Sigmoid colon (tissue), 4 donors: ENCODE data around the gene TMEM267.

ENCODE experiments used
- POLR2A ChIP-seq, 2 donors: fragments of 450-650 bp; IDR thresholded peaks; one replicate each; pipeline ENCODE4 v1.6.1; 2016; ENCODE audit warnings: antibody characterized with exemption in 2 of 2, mild to moderate bottlenecking in 2 of 2, moderate library complexity in 2 of 2
- POLR2AphosphoS5 ChIP-seq, 4 donors: sonication (generic); formaldehyde crosslinking; IDR thresholded peaks; one replicate each; pipeline ENCODE4 v1.6.1; 2017; ENCODE audit warnings: antibody characterized with exemption in 4 of 4
- TF ChIP-seq, protein P1 (sequence below), 4 experiments: fragments of 450-650 bp in 3 of 4; fragments of 200-600 bp in 1 of 4; IDR thresholded peaks; one replicate each; pipeline ENCODE4 v1.5.1; 2016 to 2019; ENCODE audit warnings: antibody characterized with exemption in 4 of 4, mild to moderate bottlenecking in 3 of 4, moderate library complexity in 2 of 4

DNA sequence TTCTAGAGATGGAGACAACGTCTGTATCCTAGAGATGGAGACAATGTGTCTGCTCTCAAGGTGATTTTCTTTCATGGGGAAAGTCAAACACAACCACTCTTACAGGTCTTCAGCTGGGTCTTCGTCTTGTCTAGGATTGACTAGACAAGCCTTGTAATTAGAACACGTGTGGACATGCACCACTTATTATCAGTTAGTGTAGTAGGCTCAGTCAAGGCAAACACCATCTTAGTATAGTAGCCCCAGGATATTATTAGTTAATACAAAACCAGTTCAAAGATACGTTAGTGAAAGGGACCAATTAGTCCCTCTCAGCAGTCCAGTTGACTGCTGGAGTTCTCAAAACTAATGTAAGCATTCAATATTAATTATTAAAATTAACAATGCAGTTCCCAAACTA, 56.4 kb downstream of the TMEM267 start:
- TF ChIP-seq POLR2AphosphoS5 (IDR thresholded peaks at IDR 0.05) = no peak
- TF ChIP-seq, protein P1, sequence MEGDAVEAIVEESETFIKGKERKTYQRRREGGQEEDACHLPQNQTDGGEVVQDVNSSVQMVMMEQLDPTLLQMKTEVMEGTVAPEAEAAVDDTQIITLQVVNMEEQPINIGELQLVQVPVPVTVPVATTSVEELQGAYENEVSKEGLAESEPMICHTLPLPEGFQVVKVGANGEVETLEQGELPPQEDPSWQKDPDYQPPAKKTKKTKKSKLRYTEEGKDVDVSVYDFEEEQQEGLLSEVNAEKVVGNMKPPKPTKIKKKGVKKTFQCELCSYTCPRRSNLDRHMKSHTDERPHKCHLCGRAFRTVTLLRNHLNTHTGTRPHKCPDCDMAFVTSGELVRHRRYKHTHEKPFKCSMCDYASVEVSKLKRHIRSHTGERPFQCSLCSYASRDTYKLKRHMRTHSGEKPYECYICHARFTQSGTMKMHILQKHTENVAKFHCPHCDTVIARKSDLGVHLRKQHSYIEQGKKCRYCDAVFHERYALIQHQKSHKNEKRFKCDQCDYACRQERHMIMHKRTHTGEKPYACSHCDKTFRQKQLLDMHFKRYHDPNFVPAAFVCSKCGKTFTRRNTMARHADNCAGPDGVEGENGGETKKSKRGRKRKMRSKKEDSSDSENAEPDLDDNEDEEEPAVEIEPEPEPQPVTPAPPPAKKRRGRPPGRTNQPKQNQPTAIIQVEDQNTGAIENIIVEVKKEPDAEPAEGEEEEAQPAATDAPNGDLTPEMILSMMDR (IDR thresholded peaks at IDR 0.05) = no peak
- no peak for TF ChIP-seq POLR2A (IDR thresholded peaks at IDR 0.05)
